Muscle layer of duodenum (tissue), 2 donors: ENCODE results near the gene FUZ.
A peak's percentile ranks its signal among the peaks of the same experiment; 100 is the strongest.
"Not testable (repeated sequence)": the region's sequence is repeated elsewhere in the genome, so short reads cannot be mapped to it uniquely, and the experiment has no call there.

Experiments used
- H3K27ac ChIP-seq: one replicate; pipeline ENCODE4 v1.7.0; 2013; ENCODE audit warnings: mild to moderate bottlenecking, low read length
- H3K27me3 ChIP-seq: one replicate; pipeline ENCODE4 v1.7.0; 2013; ENCODE audit warnings: low read depth, mild to moderate bottlenecking, control low read depth, low read length
- H3K36me3 ChIP-seq, 2 donors: one replicate each; pipeline ENCODE4 v1.7.0; 2013; ENCODE audit warnings: low read length in 2 of 2, control low read depth in 1 of 2, mild to moderate bottlenecking in 1 of 2; ENCODE audit not compliant: insufficient read depth in 2 of 2, control insufficient read depth in 1 of 2
- H3K4me1 ChIP-seq, 2 donors: one replicate each; pipeline ENCODE4 v1.7.0; 2013; ENCODE audit warnings: low read length in 2 of 2, mild to moderate bottlenecking in 2 of 2, control low read depth in 1 of 2, moderate library complexity in 1 of 2; ENCODE audit not compliant: insufficient read depth in 2 of 2, control insufficient read depth in 1 of 2
- H3K4me3 ChIP-seq, 2 donors: one replicate each; pipeline ENCODE4 v1.7.0; 2013; ENCODE audit warnings: low read length in 2 of 2, low read depth in 1 of 2, mild to moderate bottlenecking in 1 of 2
- H3K9me3 ChIP-seq, 2 donors: one replicate each; pipeline ENCODE4 v1.7.0; 2013; ENCODE audit warnings: low read length in 2 of 2, control low read depth in 1 of 2, mild to moderate bottlenecking in 1 of 2; ENCODE audit not compliant: control insufficient read depth in 1 of 2
- donor health status: healthy.

Gene FUZ

DNA sequence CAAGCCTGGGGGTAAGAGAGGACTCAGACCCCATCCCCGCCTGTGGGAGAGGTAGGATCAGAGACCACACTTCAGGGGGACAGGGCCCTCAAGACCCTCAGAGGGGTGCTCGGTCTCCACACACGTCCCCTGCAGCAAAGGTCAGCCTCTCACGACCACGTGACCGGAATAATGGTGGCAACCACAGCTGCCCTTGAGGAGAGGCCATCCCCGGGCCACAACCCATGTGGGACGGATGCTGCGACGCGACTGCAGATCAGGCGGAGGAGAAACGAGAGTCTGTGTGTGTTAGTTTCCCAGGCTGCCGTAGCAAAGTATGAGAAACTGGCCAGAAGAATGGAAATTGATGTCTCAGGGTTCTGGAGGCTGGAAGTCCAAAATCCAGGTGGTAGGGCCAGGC lies 13.9 kb upstream of the FUZ start:
- peaks cover 21 to 53% of the 10 kb centered on the region in 2 donors for H3K36me3 ChIP-seq
- no peaks in the 10 kb centered on the region for H3K27me3 ChIP-seq
- H3K4me1 ChIP-seq: no peaks in the 10 kb centered on the region
- H3K27ac ChIP-seq: no peak overlapping the region
- H3K9me3 ChIP-seq: no peaks in the 10 kb centered on the region
- no peak overlapping the region for H3K4me3 ChIP-seq

DNA sequence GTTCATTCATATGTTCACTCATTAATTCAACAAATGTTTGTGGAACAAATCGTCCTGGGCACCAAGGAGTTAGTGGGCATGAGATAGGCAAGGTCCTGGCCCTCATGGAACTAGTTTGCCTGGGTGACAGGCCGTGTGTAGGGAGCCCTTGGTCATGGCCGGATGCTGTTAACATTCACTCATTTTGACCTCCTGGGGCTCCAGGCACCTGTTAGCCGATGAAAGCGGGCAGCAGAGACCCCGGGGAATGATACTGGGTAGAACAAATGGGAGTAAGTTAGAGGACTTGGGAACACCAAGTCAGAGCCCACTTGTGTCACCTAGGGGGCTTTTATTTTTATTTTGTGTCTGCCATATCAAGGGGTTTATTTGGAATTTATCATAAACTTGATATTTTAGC lies 11.6 kb upstream of the FUZ start:
- Histone ChIP-seq H3K27ac (no peak overlapping the region), H3K27me3 (no peaks in the 10 kb centered on the region), H3K9me3 (no peaks in the 10 kb centered on the region), H3K36me3 (peaks cover 25 to 34% of the 10 kb centered on the region in 2 donors), H3K4me1 (peaks cover 0 to under 1% of the 10 kb centered on the region in 2 donors), H3K4me3 (no peak overlapping the region)

DNA sequence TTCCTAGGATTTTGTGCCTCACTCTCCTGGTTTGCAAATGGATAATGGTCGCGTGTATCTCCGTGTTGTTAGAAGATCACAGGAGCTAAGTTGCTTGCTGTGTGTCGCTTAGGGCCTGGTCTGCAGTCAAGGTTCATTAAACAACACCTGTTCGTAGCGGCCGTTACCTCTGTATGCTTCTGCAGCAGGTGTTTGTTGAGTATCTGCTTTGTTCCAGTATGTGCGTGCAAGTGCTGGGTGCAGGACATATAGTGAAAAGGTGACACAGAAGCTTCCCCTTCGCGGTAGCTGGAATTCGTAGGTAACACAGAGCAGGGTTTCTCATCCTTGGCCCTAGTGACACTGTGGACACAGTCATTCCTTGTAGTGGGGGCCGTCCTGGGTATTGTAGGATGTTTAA lies 10.4 kb upstream of the FUZ start:
- peaks cover 7 to 11% of the 10 kb centered on the region in 2 donors for H3K4me1 ChIP-seq
- H3K9me3 ChIP-seq: no peaks in the 10 kb centered on the region
- H3K4me3 ChIP-seq: no peak overlapping the region
- H3K36me3 ChIP-seq: peaks cover 22 to 23% of the 10 kb centered on the region in 2 donors
- no peaks in the 10 kb centered on the region for H3K27me3 ChIP-seq
- H3K27ac ChIP-seq: no peak overlapping the region

DNA sequence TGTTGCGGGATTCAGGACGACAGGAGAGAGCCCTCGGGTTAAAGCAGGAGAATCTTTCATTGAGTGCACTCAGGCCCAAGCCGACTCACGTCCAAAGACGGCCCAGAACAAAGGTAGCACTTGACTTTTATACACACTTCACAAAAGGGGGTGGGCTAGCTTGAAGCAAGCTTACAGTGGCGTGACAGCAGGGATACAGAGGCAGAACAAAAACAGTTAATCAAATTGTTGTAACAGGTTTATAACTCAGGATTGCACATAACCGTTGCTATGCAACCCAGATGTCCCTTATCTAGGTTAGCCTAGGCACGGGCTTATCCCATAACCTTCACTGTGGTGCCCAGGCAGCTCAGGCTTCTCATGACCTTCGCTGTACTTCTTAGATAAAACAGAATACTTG lies 7.0 kb upstream of the FUZ start:
- H3K4me3 ChIP-seq: no peak overlapping the region
- H3K36me3 ChIP-seq: peaks cover 11 to 28% of the 10 kb centered on the region in 2 donors
- H3K27me3 ChIP-seq: no peaks in the 10 kb centered on the region
- no peaks in the 10 kb centered on the region for H3K9me3 ChIP-seq
- H3K27ac ChIP-seq: no peak overlapping the region
- H3K4me1 ChIP-seq: peaks cover 7 to 11% of the 10 kb centered on the region in 2 donors

DNA sequence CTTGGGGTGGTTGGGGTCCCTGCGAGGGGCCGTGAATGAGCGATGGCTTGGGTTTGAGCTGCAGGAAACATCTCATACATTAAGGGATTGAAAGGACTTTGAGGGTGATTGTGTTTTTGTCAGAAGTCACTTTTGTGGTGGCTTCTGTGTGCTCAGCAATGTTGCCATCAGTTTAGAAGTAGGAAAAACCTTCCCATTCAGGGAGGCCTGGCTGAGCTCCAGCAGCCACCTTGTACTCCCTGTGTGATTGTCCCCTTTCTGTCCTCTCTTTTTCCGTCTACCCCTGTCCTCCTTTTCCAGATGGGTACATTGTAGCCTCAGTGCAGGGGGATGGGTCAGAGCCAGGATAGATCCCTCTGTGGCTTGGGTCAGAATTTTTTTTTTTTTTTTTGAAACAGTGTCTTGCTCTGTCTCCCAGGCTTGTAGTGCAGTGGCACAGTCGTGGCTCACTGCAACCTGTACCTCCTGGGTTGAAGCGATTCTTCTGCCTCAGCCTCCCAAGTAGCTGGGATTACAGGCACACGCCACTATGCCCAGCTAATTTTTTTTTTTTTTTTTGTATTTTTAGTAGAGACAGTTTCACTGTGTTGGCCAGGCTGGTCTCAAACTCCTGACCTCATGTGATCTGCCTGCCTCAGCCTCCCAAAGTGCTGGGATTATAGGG lies 6.5 kb upstream of the FUZ start:
- Histone ChIP-seq H3K4me3 (peak overlapping the region; percentile 89 to 99), H3K4me1 (peaks cover 7 to 11% of the 10 kb centered on the region in 2 donors), H3K27ac (peak overlapping the region; percentile 96), H3K36me3 (peaks cover 11 to 28% of the 10 kb centered on the region in 2 donors)
- not testable (repeated sequence) for H3K27me3 ChIP-seq, H3K9me3 ChIP-seq

DNA sequence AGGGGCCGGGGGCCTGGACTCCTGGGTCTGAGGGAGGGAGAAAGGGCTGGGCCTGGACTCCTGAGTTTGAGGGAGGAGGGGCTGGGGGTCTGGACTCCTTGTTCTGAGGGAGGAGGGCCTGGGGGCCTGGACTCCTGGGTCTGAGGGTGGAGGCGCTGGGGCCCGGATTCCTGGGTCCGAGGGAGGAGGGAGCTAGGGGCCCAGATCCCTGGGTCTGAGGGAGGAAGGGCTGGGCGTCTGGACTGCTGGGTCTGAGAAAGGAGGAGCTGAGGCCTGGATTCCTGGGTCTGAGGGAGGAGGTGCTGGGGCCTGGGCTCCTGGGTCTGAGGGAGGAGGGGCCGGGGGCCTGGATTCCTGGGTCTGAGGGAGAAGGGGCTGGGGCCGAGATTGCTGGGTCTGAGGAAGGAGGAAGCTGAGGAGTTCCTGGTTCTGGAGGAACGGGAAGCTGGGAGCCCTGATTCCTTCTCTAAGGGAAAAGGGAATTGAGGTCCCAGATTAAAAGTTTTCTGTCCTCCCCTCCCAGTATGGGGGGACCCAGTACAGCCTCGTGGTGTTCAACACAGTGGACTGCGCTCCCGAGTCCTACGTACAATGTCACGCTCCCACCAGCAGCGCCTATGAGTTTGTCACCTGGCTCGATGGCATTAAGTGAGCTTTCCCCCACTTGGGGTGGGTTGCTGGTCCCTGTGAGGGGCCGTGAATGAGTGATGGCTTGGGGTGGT lies 5.7 kb upstream of the FUZ start:
- H3K36me3 ChIP-seq: peaks cover 11 to 24% of the 10 kb centered on the region in 2 donors
- H3K9me3 ChIP-seq: no peaks in the 10 kb centered on the region
- peak overlapping the region; percentile 96 for H3K27ac ChIP-seq
- no peaks in the 10 kb centered on the region for H3K27me3 ChIP-seq
- peak overlapping the region; percentile 89 to 99 for H3K4me3 ChIP-seq
- H3K4me1 ChIP-seq: peaks cover 7 to 17% of the 10 kb centered on the region in 2 donors

DNA sequence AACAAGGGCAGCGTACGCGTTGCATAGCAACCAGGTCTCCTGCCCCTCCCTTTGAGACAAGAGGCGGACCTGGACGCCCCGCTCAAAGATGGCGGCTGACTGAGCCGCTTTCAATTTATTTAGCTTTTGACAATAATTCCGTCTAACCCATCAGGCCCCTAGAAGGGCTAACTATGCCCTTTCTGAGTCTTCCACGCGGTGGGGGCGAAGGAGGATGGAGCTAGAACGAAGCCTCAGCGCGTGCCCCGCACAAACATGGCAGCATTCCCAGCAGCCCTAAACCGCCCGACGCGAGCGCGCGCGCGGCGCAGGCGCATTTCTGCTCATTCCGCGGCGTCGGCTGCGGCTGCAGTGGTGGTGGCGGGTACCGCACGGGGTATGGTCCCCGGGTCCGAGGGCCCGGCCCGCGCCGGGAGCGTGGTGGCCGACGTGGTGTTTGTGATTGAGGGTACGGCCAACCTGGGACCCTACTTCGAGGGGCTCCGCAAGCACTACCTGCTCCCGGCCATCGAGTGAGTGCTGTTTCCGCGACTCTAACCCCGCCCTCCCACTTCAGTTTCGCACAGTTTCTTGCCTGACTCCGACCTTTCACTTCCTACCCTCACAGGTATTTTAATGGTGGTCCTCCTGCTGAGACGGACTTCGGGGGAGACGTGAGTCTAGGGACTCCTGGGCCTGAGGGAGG lies 5.0 kb upstream of the FUZ start, which contains the start of gene MED25:
MED25 (plus strand) TSS at position 326 of the 685 bp plus-strand sequence; CDS start at position 379, 53 bp downstream.
- no peaks in the 10 kb centered on the region for H3K9me3 ChIP-seq
- H3K4me3 ChIP-seq: peak within 1 kb of the TSS; percentile 89 to 99
- H3K36me3 ChIP-seq: peaks cover 5 to 17% of the 10 kb centered on the region in 2 donors
- peaks cover 7 to 17% of the 10 kb centered on the region in 2 donors for H3K4me1 ChIP-seq
- no peaks in the 10 kb centered on the region for H3K27me3 ChIP-seq
- H3K27ac ChIP-seq: peak within 1 kb of the TSS; percentile 96

DNA sequence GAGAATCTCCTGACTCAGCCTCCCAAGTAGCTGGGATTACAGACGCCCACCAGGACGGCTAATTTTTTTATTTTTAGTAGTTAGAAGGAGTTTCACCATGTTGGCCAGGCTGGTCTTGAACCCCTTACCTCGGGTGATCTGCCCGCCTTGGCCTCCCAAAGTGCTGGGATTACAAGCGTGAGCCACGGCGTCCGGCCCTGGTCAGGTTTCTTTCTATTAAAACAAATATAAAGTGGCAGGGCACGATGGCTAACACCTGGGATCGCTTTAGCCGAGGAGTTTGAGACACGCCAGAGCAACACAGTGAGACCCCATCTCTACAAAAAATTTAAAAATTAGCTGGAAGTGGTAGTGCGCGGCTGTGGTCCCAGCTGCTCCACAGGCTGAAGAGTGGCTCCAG lies 3.5 kb upstream of the FUZ start:
- Histone ChIP-seq H3K27ac (no peak overlapping the region), H3K9me3 (no peaks in the 10 kb centered on the region), H3K27me3 (no peaks in the 10 kb centered on the region), H3K4me3 (no peak overlapping the region), H3K36me3 (peaks cover 4 to 14% of the 10 kb centered on the region in 2 donors), H3K4me1 (peaks cover 7 to 25% of the 10 kb centered on the region in 2 donors)

DNA sequence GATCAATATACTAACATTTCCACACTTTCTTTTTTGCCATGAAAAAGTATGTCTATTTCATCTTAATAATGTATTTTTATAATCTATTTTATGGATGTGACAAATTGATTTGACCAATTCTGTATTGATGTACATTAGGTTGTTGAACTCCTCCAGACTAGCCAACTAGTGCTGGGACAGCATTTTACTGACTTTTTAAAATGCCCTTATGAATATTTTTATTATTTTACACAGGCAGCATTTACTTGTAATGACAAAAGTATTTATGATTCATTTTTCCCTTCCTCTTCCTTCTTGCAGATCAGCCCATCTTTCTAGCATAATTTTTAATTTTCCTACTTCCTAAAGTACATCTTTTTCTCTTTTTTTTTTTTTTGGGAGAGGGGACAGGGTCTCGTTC lies 918 bp upstream of the FUZ start:
- peak overlapping the region in 1 of 2 donors; percentile 99 for H3K4me3 ChIP-seq
- no peaks in the 10 kb centered on the region for H3K27me3 ChIP-seq
- H3K4me1 ChIP-seq: peaks cover 1 to 18% of the 10 kb centered on the region in 2 donors
- no peaks in the 10 kb centered on the region for H3K9me3 ChIP-seq
- H3K27ac ChIP-seq: peak overlapping the region; percentile 99
- peaks cover 0 to 9% of the 10 kb centered on the region in 2 donors for H3K36me3 ChIP-seq

DNA sequence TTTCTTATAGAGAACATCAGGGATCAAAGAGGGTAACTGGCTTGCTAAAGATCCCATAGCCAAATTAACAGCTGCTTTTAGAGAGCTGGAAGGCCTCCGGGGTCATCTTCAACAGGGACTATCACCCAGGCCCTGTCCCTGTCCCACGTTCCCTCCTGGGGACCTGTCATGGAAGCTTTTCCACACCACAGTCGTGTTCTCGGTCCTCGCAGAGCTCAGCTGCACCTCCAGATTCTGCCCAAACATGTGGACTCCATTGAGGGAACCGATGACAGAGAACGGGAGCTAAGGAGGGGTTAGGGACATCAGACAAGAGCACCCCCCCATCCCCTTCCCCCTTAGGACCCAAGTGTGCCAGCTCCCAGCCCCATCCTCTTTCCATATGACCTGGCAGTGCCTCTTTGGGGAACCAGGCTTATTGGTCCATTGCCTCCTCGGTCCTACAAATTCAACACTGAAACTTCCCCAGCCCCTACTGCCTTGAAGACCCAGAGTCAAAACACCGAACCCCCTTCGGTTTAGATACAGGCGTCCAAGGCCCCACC lies 568 bp downstream of the FUZ start:
- Histone ChIP-seq H3K4me1 (peaks cover 0 to 21% of the 10 kb centered on the region in 2 donors), H3K27me3 (no peaks in the 10 kb centered on the region), H3K27ac (peak overlapping the region; percentile 99), H3K4me3 (peak overlapping the region; percentile 64 to 99), H3K36me3 (peaks cover 0 to 2% of the 10 kb centered on the region in 2 donors), H3K9me3 (no peaks in the 10 kb centered on the region)

DNA sequence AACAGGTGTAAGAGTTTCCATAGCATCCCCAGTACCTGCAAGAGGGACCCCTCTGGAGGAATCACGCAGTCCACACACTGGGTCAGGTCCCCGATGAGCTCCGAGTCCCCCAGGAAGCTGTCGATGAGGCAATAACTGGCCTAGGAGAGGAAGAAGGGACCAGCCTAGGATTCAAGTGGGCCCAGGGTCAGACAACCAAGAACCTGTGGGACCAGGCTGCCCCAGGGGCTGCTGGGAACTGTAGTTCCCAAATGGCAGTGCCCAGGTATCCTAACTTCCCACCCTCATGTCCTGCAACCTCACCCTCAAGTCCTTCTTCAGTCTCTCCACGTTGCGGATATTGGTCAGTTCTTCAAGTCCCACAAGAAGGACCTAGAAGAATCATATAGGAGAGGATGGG lies 1.8 kb downstream of the FUZ start:
- Histone ChIP-seq H3K9me3 (no peaks in the 10 kb centered on the region), H3K27ac (no peak overlapping the region)

More for the DNA sequence above, 1.8 kb downstream of the FUZ start:
- Histone ChIP-seq H3K4me1 (peaks cover 0 to 25% of the 10 kb centered on the region in 2 donors), H3K4me3 (no peak overlapping the region), H3K36me3 (peaks cover 0 to 10% of the 10 kb centered on the region in 2 donors), H3K27me3 (no peaks in the 10 kb centered on the region)
